Stimulated activated CD4-positive, alpha-beta T cell treated with anti-CD3 and anti-CD28 coated beads, Interleukin-12 subunit alpha, Interleukin-12 subunit beta, amount 100 ng/mL, for 24 hours (primary cell): Measurements from ENCODE around the gene COG5.
A peak's percentile ranks its signal among the peaks of the same experiment; 100 is the strongest.

Source experiments
- DNase-seq, 2 experiments: peaks; one replicate each; pipeline ENCODE4 v3.0.0-alpha.2; 2020; ENCODE audit warnings: low read depth in 2 of 2

Gene COG5

DNA sequence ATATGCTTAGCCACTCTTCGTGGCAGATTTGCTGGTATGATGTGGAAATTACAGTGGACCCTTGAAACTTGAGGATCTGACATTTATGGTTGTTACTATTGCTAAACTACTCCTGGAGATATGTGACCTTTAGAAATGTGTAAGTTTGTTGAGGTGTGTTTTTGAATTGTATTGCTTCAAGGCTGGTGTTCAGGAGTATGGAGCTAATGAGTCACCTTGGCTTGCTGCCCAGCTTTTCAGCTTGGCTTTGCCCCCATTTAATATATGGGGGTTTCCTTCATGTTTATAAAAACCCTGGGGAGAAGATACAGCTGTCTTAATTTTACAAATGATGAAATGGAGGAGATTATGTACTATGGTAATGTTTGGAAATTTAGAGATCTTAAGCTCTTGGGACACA, 383.3 kb downstream of the COG5 start:
- peak; percentile 33 to 48 for DNase-seq

DNA sequence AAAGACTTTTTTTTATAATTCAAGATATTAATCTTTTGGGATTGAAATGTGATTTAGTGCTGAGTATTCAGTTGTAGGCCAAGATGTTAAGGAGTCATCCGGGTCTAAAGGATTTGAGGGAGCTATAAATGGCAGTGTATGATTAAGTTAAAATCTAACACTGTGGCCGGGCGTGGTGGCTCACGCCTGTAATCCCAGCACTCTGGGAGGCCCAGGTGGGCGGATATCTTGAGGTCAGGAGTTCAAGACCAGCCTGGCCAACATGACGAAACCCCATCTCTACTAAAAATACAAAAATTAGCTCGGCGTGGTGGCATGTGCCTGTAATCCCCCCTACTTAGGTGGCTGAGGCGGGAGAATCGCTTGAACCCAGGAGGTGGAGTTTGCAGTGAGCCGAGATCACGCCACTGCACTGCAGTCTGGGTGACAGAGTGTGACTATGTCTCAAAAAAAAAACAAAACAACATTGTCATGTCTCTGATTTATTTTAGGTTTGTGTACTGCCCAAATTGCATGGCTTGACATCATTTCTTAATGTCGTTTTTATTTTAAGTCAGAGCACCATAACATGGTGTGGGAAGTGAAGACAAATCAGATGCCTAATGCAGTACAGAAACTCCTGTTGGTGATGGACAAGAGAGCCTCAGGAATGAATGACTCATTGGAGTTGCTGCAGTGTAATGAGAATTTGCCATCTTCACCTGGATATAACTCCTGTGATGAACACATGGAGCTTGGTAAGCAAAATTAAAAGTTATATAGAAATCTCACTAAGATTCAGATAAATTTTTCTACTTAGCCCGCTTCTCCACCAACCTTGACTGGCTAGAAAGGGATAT, 384.2 kb downstream of the COG5 start:
- DNase-seq: no peak

DNA sequence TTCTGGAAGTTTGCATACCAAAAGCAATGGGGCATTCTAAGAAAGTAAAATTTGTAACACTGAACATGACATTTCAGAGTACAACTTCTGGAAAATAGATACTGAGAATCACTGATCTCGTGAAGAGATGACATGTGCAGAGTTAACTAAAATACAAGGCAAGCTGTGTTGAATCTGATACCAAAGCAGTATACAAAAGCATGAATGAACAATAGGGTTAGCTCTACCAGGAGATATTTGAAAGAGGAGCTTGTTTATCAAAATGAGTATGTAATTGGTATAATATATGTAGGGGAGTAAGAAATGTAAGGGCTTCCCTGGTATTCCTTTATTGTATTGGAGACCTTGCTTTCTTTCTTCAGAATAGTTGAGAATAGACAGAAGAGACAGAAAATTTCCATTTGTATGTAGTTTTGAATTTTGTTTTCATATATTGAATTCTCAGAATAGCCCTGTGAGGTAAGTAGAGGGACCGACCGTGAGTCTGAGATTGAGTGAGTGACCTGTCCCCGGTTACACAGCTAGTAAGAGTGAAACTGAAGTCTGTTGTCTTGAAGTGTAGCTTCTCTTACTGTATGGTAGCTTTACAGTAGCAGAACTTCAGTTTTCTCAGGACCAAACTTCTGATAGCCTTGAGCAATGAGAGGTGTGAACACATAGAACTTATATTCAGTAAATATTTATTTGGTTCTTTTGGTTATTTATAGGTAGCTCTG, 389.9 kb downstream of the COG5 start:
- DNase-seq: no peak

DNA sequence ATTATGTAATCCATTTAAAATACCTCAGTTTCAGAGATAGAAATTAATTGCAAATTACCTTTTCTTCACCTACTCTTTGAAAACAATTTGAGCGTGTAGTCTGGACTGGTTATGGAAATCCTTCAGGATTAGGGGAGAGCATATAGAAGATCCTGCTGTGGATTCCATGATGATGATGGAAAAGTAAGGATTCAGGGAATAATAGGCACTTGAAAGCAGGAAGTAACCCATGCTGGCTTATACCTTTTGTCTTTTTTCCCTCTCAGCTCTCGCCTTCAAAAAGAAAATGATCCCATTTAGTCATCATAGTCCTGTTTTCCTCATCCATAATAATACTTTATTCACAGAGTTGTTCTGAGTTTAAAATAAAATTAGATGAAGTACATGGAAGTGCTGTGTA, 390.5 kb downstream of the COG5 start:
- no peak for DNase-seq

DNA sequence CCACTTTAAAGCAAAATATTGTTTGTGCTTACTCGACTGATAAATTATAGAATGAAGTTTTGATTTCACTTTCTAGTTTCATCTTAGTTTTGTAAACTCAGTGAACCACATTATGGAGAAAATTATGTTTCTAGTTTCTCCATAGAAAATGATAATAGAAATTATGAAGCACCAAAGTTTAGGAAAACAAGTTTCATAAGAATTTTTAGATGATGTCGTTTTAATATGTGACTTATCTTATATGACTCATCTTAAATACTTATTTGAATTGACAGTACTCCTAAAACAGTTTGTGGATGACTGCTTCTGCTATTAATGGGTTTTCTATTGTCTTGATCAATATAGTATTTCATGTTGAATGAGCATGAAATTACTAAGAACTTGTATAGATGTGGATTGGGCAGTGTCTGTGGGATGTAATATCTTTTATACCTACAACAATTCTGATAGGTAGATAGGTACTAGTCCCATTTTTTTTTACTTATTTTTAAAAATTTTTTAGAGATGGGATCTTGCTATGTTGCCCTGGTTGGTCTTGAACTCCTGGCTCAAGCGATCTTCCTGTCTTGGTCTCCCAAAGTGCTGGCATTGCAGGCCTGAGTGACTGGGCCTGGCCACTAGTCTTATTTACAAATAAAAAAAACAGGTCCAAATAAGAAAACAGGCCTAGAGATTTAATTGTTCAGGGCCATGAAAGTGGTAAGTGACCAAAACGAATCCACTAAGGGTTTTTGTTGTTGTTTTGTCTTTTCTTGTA, 391.3 kb downstream of the COG5 start:
- no peak for DNase-seq

DNA sequence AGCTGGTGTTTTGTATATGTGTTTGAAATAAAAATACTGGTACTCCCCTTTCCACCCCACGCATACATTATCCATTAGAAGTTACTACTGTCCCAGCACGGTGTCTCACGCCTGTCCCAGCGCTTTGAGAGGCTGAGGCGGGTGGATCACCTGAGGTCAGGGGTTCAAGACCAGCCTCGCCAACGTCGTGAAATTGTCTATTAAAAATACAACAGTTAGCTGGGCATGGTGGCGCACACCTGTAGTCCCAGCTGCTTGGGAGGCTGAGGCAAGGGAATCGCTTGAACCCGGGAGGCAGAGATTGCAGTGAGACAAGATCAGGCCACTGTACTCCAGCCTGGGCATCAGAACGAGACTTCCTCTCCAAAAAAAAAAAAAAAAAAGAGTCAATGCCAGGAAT, 392.2 kb downstream of the COG5 start:
- no peak for DNase-seq

DNA sequence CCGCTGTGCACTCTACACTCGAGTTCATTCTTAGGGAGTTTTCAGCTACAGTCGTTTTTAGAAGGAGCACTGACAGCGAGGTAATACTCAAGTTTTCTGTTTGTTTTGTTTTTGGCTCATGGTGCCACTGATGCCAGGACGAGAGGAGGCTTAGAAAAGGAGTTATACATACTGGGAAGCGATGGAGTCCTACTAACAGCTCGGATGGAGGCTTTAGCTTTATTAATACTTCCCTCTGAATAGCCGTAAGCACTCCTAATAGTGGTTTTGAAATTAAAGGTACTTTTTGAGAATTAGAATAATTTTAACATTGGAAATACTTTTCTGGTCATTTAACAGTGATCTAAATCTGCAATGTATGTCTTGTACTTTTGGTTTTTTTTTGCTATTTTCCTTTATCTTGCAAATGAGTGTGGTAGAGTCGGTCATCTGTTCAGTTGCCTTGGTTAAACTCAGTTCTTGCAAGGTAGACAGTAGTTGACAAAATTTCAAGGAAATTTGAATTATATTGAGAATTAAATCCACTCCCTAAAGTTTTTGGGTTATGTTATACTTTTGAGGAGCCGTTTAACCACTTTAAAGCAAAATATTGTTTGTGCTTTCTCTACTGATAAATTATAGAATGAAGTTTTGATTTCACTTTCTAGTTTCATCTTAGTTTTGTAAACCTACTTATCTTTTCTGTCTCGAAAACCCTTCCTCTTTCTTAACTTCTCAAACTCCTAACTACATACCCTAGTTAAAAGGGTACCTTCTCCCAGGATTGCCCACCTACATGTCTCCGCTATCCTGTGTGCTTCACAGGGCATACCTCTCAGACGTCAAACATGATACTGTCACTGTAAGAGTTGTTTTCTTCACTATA, 393.4 kb downstream of the COG5 start:
- DNase-seq: no peak

DNA sequence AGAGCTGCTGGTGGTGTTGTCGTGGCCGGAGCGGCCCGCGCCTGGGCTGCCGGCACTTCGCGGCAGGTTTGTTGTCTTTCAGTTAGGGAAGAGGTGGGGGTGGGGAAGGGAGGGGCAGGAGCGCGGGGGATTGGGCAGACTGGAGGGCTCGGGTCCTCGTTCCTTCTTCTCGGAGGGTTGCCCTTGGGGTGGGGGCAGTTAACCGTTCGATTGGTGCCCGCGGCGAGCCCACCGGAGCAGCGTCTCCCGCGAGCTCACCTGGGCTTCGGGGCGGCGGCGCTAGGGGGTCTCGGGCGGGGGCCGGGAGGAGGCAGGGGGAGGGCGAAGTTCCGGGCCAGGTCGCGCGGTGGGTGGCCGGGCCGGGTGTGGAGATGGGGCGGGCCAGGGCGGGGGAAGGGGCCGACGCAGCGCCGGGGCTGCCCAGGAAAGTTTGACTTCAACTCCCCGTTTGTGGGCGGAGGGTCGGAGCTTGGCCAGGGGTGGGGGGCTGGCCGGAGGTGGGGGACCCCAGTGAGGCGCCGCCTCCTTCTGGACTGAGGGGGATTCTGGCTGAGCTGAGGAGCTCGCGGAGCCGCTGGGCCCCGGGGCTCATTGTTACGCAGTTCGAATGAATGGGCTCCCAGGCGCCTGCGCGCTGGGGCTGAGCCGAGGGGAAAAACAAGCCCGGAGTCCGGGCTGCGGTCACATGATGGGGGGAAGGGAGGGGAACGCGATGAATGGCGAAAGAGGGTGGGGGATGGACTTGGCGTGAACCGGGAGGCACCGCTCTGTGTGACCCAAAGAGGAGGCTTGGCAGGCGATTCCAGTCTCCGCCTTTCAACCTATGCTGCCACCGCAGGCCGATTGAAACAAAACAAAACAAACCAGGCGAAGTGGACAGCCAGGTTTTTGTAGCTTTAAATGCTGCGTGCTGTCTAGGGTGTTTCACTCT, 394.3 kb downstream of the COG5 start:
- peak; percentile 78 to 82 for DNase-seq

DNA sequence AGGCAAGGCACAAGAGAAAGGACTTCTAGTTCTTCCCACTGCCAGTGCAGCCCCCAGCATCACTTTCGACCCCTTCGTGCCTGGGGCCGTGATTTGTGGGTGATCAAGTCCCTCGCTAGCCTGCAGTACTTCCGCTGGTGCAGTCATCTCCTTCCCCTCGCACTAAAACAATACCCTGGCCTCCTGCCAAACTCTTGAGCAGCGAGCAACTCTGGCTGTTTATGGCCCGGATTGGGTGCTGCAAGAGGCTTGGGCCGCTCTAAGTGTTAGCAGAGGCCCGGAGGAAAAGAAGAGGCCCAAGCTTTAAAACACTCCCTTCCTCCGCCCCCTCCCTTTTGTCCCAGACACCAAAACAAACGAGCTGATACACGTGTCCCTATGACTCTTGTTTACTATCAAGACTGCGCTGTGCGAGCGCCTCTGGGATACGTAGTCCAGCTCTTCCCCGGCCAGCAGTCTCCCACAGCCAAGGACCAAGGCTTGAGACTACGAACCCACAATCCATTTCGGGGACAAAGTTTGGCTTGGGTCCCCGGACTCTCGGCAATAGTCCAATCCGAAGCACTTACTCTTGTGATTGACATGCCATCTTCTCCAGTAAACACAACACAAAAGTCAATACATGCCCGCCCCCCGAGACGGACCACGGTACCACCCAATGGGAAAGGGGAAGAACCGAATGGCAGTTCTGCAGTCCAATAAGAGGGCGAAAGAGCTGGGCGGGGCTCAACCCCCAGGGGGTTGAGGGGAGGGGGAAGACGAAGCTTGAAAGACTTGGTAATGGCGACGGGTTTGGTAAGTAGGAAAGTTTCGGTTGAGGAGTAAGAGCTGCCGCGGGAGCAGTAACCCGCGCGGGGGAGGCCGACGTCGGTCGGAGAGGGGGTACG, 395.2 kb downstream of the COG5 start, which contains the start of gene HBP1:
HBP1 (plus strand) TSS at position 771 of the 887 bp plus-strand sequence. CDS start 10,891 bp downstream, outside the sequence.
- DNase-seq: peak; percentile 95 to 96

DNA sequence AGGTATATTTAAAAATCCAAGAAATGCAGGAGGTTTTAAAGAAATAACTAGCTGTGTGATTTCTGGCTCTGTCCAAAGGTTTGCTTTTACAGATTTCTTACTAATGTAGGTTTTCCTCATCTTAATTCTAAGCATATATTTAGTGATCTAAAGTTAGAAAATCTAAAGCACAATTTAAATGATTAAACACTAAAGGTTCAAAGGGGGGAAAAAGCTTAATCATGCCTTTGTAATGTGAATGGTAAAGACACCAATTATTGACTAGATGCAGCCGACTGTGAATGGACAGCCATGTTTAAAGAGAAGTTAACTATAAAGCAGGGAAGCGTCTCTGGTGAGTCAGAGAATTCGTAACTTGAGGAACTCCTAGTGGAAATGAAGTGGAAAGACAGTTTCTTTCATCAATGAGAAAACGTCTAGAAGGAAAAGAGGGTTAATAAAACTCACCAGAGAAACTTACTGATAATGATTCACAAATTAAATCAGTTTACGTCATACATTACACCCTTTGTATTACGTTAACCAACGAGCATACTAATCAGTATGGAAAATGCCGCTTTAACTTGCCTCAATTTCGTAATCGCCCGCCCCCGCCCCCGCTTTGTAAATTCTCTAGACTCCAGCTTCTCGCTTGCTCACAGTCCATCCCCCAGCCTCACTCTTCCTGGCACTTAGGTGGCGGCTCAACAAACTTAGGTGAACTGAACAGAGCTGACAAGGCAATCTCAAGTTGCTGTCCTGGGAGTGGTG, 396.1 kb downstream of the COG5 start:
- DNase-seq: peak; percentile 33 to 36

DNA sequence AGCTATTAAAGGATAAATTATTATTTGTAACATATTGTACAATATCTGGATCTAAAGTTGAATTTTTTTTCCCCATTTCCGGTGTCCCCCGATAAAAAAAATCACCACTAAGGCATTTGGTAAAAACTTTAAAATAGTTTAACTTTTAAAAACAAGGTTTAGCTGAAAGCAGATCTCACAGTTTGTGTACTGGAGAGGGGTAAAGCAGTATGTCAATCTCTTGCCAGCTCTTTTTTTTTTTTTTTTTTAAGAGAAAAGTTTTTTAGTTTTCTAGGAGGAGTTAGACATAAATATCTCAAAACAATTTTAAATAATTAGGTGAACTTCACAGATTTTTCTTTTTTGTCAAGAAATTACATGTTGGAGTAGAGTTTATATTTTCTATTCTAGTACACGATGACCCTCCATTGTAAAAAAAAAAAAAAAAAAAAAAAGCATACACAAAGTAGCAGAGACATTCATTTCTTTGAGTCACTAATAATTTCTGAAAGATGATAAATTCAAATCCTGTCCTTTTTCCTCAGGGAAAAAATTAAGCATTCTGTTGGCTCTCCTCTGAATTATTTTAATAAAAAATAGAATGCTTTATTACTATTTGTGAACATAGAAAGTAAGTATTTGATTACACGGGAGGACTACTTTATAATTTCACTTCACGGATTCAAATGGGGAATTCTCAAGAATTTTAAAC, 396.8 kb downstream of the COG5 start:
- no peak for DNase-seq

DNA sequence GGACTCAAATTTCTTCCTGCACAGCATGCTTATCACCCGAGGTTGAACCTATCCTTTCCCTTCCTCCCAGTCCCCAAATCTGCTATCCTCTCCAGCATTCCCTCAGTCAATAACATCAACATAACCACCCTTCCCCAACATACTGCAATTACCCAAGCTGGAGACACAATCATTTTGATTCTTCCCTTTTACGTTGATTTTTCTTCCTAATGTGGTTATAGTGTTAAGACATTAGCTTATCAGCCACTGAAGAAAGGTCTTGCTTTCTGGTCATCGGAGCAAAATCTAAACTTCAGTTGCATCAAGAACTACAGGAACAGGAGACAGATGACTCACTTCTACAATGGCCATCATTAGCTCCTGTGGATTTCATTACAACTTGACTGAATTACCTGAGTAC, 398.4 kb downstream of the COG5 start:
- no peak for DNase-seq

DNA sequence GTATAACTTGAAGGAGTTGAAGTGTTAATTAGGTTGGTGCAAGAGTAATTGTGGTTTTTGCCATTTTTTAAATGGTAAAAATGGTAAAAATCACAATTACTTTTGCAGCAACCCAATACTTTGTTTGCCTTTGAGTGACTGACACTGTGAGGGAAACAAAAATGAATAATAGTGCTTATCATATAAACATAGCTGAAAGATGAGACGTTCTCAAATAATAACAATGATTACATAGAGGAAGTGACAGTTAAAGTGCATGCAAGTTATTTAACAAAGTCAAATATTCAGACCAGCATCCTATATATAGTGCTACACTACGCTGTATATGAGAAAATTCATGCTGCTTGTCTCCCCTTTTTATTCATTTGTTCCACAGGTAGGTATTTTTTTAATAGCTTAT, 399.6 kb downstream of the COG5 start:
- DNase-seq: no peak

DNA sequence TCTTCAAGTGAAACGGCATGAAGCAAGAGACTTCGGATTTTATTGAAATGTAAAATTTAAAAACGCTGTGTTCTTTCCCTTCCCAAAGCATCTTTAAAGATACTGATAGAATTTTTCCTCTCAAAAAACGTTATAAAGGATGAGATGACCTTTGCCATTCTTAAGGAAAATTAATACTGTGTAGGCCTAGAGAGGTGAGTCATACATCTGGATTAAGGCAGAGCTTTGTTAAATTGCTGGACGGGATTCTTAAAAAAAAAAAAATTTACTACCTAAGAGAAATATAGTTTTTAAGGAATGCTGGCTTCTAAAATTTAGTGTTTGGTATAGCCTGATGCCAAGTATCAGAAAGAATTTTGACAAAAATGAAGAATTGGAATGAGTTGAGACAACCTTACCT, 401.2 kb downstream of the COG5 start:
- no peak for DNase-seq

DNA sequence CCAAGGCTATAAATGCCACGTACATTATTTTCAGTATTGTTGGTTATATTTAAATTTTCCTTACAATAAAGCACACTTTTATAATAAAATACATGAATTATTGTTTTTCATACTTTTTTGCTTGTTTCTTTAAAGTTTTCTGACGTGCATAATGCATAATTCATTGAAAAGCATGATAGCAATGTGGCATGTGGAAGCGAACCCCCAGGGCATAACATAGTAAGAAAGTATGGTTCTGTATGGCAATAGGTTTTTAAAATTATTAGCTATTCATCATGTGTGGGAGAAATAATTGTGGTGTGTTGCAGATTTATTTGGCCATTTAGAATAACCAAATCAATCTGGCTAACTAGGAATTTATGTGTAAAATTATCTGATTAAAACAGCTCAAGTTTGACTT, 402.3 kb downstream of the COG5 start:
- no peak for DNase-seq

DNA sequence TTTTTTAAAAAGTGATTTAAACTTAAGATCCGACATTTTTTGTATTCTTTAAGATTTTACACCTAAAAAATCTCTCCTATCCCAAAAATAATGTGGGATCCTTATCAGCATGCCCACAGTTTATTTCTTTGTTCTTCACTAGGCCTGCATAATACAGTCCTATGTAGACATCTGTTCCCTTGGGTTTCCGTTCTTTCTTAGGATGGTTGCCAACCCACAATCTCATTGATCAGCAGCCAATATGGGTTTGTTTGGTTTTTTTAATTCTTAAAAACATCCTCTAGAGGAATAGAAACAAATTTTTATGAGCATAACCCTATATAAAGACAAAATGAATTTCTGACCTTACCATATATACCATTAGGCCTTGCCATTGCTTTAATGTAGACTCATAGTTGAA, 403.3 kb downstream of the COG5 start:
- no peak for DNase-seq

DNA sequence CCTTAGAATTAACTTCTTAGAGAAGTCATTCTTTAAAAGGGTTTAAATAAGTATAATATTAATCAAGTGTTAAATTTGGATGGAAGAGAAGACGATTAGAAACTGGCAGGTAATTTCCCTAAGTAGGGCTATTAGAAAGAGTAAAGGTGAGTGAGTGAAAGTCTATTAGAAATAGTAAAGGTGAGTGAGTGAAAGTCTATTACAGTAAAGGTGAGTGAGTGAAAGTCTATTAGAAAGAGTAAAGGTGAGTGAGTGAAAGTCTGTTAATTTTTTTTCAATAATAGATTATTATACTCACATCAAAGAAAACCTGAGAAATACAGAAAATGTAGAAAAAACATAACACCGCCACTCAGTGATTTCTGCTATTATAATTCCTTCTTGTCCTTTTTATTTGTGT, 405.7 kb downstream of the COG5 start:
- DNase-seq: no peak

DNA sequence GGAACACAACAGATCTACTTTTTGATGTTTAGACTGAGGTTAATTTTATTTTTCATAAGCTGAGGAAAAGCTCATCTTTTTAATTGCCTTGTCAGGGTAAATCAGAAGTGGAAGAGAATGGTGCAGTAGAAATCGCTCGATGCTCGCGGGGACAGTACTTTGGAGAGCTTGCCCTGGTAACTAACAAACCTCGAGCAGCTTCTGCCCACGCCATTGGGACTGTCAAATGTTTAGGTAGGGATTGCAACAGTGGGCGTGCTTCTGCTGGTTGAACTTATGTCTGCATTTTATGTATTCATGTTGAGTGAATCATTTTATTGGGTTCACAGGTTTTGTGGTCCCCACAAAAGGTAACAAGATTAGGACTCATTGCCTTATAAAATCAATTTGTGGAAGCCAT, 406.6 kb downstream of the COG5 start:
- DNase-seq: no peak
